ENCODE results near the gene NAP1L5.

The NAP1L5 gene

GRCh38 chr4:88659055-88659889, 38.4 kb downstream of the NAP1L5 start:
- DNase-seq = peak in 1 of 2 experiments; percentile 61

GRCh38 chr4:88655226-88655625, 42.4 kb downstream of the NAP1L5 start:
- DNase-seq = no peak

GRCh38 chr4:88653371-88653946, 44.2 kb downstream of the NAP1L5 start:
- no peak for DNase-seq

- DNase-seq = no peak
Measured at GRCh38 chr4:88649716-88650115, 47.9 kb downstream of the NAP1L5 start.

GRCh38 chr4:88646528-88647280, 50.9 kb downstream of the NAP1L5 start:
- no peak for DNase-seq

GRCh38 chr4:88645994-88646393, 51.6 kb downstream of the NAP1L5 start:
- DNase-seq = no peak

Data from NCI-H446 (cell line).